Esophagus muscularis mucosa (tissue), 3 donors: ENCODE data around the gene SMIM7.

Experiments used
- POLR2A ChIP-seq: fragments of 450-650 bp; IDR thresholded peaks from one replicate; pipeline ENCODE4 v1.6.1; 2017; ENCODE audit warnings: antibody characterized with exemption, moderate library complexity, mild to moderate bottlenecking, low read depth
- TF ChIP-seq, protein P1 (sequence below), 3 experiments: fragments of 200-600 bp in 2 of 3; fragments of 450-650 bp in 1 of 3; sonication (generic) in 2 of 3; IDR thresholded peaks; one replicate each; pipeline ENCODE4 v1.5.1; 2017 to 2019; ENCODE audit warnings: antibody characterized with exemption in 3 of 3, mild to moderate bottlenecking in 2 of 3, moderate library complexity in 1 of 3

DNA sequence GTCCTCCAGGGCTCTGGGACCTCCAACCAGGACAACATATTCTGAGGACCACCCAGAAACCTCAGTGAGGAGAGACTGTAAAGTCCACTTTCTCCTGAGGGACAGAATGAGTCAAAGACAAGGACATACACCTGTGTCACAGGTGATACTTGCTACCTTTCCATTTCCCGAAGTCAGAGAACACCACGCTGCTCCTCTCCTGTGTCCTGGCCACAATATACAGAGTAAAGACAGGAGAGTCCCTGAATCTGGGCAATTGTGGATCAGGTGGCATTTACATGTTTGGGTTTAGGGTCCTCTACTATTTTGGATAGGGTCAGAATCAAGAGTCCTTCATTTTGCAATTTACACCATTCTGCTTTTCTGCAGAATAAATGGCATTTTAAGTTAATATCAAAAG lies 36.9 kb downstream of the SMIM7 start:
- TF ChIP-seq, protein P1, sequence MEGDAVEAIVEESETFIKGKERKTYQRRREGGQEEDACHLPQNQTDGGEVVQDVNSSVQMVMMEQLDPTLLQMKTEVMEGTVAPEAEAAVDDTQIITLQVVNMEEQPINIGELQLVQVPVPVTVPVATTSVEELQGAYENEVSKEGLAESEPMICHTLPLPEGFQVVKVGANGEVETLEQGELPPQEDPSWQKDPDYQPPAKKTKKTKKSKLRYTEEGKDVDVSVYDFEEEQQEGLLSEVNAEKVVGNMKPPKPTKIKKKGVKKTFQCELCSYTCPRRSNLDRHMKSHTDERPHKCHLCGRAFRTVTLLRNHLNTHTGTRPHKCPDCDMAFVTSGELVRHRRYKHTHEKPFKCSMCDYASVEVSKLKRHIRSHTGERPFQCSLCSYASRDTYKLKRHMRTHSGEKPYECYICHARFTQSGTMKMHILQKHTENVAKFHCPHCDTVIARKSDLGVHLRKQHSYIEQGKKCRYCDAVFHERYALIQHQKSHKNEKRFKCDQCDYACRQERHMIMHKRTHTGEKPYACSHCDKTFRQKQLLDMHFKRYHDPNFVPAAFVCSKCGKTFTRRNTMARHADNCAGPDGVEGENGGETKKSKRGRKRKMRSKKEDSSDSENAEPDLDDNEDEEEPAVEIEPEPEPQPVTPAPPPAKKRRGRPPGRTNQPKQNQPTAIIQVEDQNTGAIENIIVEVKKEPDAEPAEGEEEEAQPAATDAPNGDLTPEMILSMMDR (IDR thresholded peaks at IDR 0.05): no peak
- TF ChIP-seq POLR2A: no peak
